PC-9 (cell line): ENCODE data around the gene PRR15L.

ENCODE experiments used
- CTCF ChIP-seq: fragments of 200-600 bp; sonication (generic); conservative IDR thresholded peaks from 2 replicates; pipeline ENCODE4 v1.6.1; 2017; ENCODE audit warnings: mixed run types, antibody characterized with exemption, mild to moderate bottlenecking, moderate library complexity
- EZH2 ChIP-seq: fragments of 200-600 bp; sonication (generic); IDR thresholded peaks from 2 replicates; pipeline ENCODE4 v1.8.0; 2017; ENCODE audit warnings: antibody characterized with exemption, low read depth

- TF ChIP-seq EZH2 (no peak), CTCF (no peak)
Measured at GRCh38 chr17:47982091-47982617, 24.5 kb upstream of the PRR15L start.
